Right atrium auricular region (tissue), 2 donors: ENCODE data around the gene CLBA1. TPM values are rescaled to one million over a fixed set of nuclear protein-coding genes. Genes with fewer than 3 reads are reported as not detected.

ENCODE experiments used
- DNase-seq: peaks from one replicate; pipeline ENCODE4 v3.0.0-alpha.2; 2019; ENCODE audit warnings: low spot score
- H3K27ac ChIP-seq, 2 donors: fragments of 200-600 bp; sonication (generic); 1 replicate in 1 of 2; 2 replicates in 1 of 2; pipeline ENCODE4 v1.5.1; 2016 to 2019
- H3K27me3 ChIP-seq, 2 donors: fragments of 200-600 bp; sonication (generic); one replicate each; pipeline versions ENCODE4 v1.5.1 to v1.6.0; 2017 to 2019
- H3K36me3 ChIP-seq: fragments of 200-600 bp; sonication (generic); one replicate; pipeline ENCODE4 v1.5.1; 2016
- H3K4me1 ChIP-seq, 2 donors: fragments of 200-600 bp; sonication (generic); one replicate each; pipeline versions ENCODE4 v1.5.1 to v1.6.0; 2017 to 2019
- H3K4me3 ChIP-seq, 2 donors: fragments of 200-600 bp; sonication (generic); 1 replicate in 1 of 2; 2 replicates in 1 of 2; pipeline ENCODE4 v1.5.1; 2017 to 2019; ENCODE audit warnings: mild to moderate bottlenecking in 1 of 2, moderate library complexity in 1 of 2
- H3K9me3 ChIP-seq, 2 donors: fragments of 200-600 bp; sonication (generic); one replicate each; pipeline ENCODE4 v1.5.1; 2019
- total RNA-seq, 2 donors: library from RNA; depleted of rRNA; stranded (reverse); fragments of >200 nt; gene quantifications; one replicate each; pipeline ENCODE4 v1.1.0, GENCODE V29; 2016
- TF ChIP-seq, protein P1 (sequence below), 2 donors: fragments of 200-600 bp; sonication (generic); IDR thresholded peaks; one replicate each; pipeline ENCODE4 v1.5.1; 2019; ENCODE audit warnings: antibody characterized with exemption in 2 of 2

The CLBA1 gene
- total RNA-seq, 2 donors from 2014 or later, result 2.0 to 2.2 TPM

DNA sequence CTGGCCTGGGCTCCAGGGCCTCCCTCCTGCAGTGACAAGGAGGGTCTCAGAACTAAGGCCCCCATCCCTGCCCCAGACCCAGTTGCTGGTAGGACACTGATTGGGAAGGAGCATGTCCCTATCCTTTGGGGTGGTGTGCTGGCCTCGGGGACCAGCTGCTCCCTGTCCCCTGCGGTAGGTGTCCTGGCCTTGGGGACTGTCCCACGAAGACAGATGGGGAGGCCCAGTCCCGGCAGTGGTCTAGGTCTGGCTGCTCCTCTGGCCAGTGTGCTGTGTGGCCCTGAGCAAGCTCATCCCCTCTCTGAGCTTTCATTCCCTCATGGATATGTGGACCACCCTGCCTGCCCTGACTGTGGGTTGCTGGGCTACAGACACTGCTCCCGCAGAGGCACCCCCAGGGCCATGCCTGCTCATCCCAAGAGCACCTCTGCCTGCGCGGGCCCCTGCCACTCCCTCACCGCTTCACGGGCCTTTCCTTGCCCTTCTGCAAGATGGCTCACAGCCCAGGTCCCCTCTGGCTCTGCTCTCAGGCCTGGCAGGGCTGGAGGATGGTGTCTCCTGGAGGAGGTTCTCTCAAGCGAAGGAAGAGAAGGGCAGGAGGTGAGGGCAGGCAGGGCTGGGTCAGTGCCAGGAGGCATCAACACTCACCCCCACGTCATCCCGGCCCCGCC lies 19.9 kb upstream of the CLBA1 start:
- Histone ChIP-seq H3K36me3 (no peaks in the 10 kb centered on the region), H3K27me3 (peaks cover 0 to 4% of the 10 kb centered on the region in 2 donors), H3K9me3 (no peaks in the 10 kb centered on the region), H3K4me3 (no peak overlapping the region), H3K27ac (no peak overlapping the region), H3K4me1 (peaks cover 0 to 41% of the 10 kb centered on the region in 2 donors)
- DNase-seq, result no peak
- TF ChIP-seq, protein P1, sequence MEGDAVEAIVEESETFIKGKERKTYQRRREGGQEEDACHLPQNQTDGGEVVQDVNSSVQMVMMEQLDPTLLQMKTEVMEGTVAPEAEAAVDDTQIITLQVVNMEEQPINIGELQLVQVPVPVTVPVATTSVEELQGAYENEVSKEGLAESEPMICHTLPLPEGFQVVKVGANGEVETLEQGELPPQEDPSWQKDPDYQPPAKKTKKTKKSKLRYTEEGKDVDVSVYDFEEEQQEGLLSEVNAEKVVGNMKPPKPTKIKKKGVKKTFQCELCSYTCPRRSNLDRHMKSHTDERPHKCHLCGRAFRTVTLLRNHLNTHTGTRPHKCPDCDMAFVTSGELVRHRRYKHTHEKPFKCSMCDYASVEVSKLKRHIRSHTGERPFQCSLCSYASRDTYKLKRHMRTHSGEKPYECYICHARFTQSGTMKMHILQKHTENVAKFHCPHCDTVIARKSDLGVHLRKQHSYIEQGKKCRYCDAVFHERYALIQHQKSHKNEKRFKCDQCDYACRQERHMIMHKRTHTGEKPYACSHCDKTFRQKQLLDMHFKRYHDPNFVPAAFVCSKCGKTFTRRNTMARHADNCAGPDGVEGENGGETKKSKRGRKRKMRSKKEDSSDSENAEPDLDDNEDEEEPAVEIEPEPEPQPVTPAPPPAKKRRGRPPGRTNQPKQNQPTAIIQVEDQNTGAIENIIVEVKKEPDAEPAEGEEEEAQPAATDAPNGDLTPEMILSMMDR (IDR thresholded peaks at IDR 0.05), result no peak

DNA sequence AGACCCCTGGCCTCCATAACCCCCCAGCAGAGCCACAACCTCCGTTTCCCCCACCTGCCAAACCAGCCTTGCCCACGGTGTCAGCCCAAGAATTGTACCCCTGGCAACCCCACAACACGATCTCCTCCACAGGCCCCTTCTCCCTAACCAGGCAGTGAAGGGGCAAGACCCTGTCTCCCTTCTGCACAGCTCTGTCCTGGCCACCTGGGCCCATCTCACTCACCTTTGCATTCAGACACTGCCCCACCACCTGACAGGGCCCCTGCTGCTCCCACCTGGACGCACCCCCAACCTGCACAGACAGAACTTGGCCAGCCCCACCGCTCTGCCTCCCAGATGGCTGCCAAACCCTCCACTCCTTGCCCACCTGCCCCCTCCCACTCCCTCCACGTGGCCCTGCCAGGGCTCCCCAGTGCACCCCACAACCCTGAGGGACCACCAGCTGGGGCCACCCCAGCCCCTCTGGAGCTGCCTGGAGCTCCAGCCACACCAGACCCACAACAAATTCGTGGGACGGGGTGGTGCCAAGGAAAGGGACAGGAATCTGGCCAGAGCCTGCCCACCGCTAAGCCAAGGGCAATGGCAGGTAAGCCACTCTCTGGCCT lies 19.2 kb upstream of the CLBA1 start:
- TF ChIP-seq, protein P1 (IDR thresholded peaks at IDR 0.05), result no peak
- H3K4me3 ChIP-seq, result no peak overlapping the region
- H3K27me3 ChIP-seq, result peaks cover 0 to 4% of the 10 kb centered on the region in 2 donors
- peak overlapping the region; percentile 55 to 67 for H3K27ac ChIP-seq
- H3K9me3 ChIP-seq, result no peaks in the 10 kb centered on the region
- no peak for DNase-seq
- H3K4me1 ChIP-seq, result peaks cover 0 to 46% of the 10 kb centered on the region in 2 donors
- H3K36me3 ChIP-seq, result no peaks in the 10 kb centered on the region

DNA sequence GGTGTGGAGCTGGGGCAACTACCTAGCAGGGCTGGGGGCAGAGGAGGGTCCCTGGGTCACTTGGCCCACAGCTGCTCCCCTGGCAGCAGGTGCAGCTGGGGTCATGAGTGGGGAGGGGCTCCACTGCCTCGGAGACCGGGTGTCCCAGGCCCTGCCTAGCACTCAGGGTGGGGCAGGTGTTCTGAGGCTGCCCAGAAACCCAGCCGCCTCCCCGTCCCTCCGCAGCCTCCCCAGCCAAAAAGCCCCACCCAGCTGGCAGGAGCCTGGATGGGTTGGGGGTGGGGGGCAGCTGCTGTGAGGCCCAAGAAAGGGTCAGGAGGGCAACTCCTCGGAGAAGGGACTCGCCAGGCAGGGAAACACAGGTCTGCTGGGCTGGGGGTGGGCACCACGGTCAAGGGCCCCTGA lies 18.6 kb upstream of the CLBA1 start:
- TF ChIP-seq, protein P1 (IDR thresholded peaks at IDR 0.05), result no peak
- peak overlapping the region in 1 of 2 donors; percentile 47 for H3K4me3 ChIP-seq
- H3K36me3 ChIP-seq, result no peaks in the 10 kb centered on the region
- DNase-seq, result no peak
- H3K27me3 ChIP-seq, result peaks cover 0 to 4% of the 10 kb centered on the region in 2 donors
- peaks cover 0 to 52% of the 10 kb centered on the region in 2 donors for H3K4me1 ChIP-seq
- peak overlapping the region; percentile 55 to 67 for H3K27ac ChIP-seq
- H3K9me3 ChIP-seq, result no peaks in the 10 kb centered on the region

DNA sequence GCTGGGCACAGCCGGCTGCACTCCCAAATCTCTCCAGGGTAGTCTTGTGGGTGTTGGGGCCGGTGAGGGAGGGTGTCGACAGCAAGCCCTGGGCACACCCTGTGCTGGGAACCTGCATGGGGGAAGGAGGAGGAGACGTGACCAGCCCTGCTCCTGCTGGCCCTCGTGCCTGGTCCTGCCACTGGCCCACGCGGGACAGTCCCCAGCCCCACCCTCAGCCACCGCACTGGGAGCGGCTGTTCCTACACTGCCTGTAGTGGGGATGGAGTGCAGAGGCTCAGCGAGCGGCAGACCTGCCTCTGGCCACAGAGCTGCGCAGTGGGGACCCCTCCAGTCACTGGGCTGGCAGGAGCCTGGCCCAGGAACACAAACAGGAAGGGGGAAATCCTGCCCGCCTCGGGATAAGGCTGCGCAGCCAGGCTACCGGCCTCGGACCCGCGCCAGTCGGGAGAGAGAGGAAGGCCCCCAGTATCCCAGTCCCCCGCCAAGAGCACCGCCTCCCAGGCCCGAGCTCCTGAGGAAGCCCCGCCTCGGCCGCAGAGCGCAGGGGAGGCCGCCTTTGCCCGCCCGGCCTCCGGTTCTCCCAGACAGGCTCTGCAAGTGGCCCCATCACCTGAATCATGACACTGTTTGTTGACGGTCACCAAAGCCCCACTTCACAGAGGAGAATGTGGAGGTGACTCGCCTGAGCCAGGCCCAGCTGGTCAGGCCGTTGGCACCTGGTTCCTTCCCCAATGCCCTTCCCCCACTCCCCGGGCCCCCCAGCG lies 18.0 kb upstream of the CLBA1 start:
- Histone ChIP-seq H3K9me3 (no peaks in the 10 kb centered on the region), H3K4me1 (peaks cover 0 to 58% of the 10 kb centered on the region in 2 donors), H3K27ac (peak overlapping the region; percentile 55 to 67), H3K27me3 (peaks cover 0 to 4% of the 10 kb centered on the region in 2 donors), H3K4me3 (peak overlapping the region; percentile 10 to 47), H3K36me3 (no peaks in the 10 kb centered on the region)
- peak; percentile 71 for DNase-seq
- TF ChIP-seq, protein P1 (IDR thresholded peaks at IDR 0.05), result no peak

DNA sequence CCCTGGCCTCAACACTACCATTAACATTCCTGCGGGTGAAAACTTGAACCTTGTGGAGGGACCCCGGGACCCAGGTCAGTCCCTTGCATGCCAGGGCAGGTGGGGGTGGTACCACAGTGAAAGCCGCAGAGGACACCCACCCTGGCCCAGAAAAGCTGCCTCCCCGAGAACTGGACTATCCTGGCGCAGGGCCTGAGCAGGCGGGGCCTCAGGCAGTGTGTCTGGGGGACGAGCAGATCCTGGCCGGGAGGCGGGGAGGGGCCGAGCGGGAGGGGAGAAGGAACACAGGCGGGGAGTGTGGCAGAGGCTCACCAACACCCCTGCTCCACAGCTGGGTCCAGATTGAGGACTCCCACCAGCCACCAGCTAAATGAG lies 17.4 kb upstream of the CLBA1 start:
- peaks cover 0 to 64% of the 10 kb centered on the region in 2 donors for H3K4me1 ChIP-seq
- peak overlapping the region; percentile 55 to 67 for H3K27ac ChIP-seq
- no peaks in the 10 kb centered on the region for H3K36me3 ChIP-seq
- no peaks in the 10 kb centered on the region for H3K9me3 ChIP-seq
- TF ChIP-seq, protein P1 (IDR thresholded peaks at IDR 0.05), result no peak
- peaks cover 0 to 4% of the 10 kb centered on the region in 2 donors for H3K27me3 ChIP-seq
- peak overlapping the region; percentile 10 to 47 for H3K4me3 ChIP-seq
- peak; percentile 72 for DNase-seq
